ENCODE results near the gene AKAP13.
A peak's percentile ranks its signal among the peaks of the same experiment; 100 is the strongest.

Gene AKAP13

DNA sequence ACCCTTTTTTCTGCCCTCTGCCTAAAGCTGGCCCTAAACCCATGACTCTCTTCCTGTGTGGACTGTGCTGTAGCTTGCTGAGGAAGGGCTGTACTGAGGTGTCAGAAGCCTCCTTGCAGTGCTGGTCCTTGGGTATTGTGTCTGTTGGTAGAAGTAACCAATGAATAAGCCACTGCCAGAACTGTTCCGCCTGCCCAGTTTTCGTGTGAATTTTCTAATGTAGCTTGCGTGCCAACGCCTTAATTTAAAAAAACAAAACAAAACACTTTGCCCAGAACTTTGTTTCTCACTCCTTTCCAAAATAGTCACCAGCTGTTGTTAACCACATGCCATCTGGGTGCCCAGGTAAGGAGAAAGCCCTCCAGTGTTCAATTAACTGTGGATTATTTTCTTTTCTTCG, 312.5 kb downstream of the AKAP13 start:
- Histone ChIP-seq H3K4me3 (ENCODE audit: low read depth in 1 of 2, low read length in 1 of 2) (no peak overlapping the region), H3K27me3 (no peaks in the 10 kb centered on the region), H3K27ac (peak overlapping the region; percentile 61), H3K36me3 (peaks cover 76% of the 10 kb centered on the region), H3K4me1 (ENCODE audit: control insufficient read depth in 1 of 2, insufficient read depth in 1 of 2, low read depth in 1 of 2, low read length in 1 of 2) (peaks cover 41 to 57% of the 10 kb centered on the region in 2 experiments), H3K9me3 (no peaks in the 10 kb centered on the region)
- TF ChIP-seq, protein P1, sequence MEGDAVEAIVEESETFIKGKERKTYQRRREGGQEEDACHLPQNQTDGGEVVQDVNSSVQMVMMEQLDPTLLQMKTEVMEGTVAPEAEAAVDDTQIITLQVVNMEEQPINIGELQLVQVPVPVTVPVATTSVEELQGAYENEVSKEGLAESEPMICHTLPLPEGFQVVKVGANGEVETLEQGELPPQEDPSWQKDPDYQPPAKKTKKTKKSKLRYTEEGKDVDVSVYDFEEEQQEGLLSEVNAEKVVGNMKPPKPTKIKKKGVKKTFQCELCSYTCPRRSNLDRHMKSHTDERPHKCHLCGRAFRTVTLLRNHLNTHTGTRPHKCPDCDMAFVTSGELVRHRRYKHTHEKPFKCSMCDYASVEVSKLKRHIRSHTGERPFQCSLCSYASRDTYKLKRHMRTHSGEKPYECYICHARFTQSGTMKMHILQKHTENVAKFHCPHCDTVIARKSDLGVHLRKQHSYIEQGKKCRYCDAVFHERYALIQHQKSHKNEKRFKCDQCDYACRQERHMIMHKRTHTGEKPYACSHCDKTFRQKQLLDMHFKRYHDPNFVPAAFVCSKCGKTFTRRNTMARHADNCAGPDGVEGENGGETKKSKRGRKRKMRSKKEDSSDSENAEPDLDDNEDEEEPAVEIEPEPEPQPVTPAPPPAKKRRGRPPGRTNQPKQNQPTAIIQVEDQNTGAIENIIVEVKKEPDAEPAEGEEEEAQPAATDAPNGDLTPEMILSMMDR (IDR thresholded peaks at IDR 0.05): no peak

DNA sequence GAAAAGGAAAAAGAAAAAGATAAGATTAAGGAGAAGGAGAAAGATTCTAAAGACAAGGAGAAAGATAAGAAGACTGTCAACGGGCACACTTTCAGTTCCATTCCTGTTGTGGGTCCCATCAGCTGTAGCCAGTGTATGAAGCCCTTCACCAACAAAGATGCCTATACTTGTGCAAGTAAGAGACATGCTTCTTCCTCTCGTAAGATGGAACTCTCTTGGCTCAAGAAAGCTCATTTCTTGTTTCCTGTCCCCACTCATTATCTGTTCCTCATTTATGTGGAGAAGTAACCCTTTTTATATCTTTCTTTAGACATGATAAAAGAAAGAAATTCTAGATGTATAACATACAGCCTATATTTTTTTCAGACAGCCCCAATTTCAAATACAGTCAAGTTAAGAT, 312.9 kb downstream of the AKAP13 start:
- Histone ChIP-seq H3K27ac (peak overlapping the region; percentile 61), H3K9me3 (no peaks in the 10 kb centered on the region), H3K4me1 (ENCODE audit: control insufficient read depth in 1 of 2, insufficient read depth in 1 of 2, low read depth in 1 of 2, low read length in 1 of 2) (peaks cover 41 to 55% of the 10 kb centered on the region in 2 experiments), H3K36me3 (peaks cover 78% of the 10 kb centered on the region), H3K27me3 (no peaks in the 10 kb centered on the region), H3K4me3 (ENCODE audit: low read depth in 1 of 2, low read length in 1 of 2) (no peak overlapping the region)
- TF ChIP-seq, protein P1 (IDR thresholded peaks at IDR 0.05): no peak

DNA sequence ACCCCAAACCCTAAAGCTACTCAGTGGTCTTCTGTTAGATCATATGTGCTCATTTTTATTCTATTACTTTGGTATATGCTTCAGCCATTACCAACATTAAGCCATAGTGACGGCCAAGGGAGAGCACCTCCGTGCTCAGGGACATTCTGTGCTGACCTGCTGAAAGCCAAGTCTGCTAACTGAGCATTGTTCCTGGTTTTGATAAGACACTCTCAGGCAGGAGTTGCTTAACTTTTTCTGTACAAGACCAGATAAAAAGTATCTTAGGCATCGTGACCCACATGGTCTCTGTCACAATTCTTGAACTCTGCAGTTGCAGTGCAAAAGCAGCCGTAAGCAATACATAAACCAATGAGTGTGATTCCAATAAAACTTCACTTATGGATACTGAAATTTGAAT, 313.7 kb downstream of the AKAP13 start:
- TF ChIP-seq, protein P1 (IDR thresholded peaks at IDR 0.05): no peak
- peaks cover 82% of the 10 kb centered on the region for H3K36me3 ChIP-seq
- no peaks in the 10 kb centered on the region for H3K27me3 ChIP-seq
- peaks cover 34 to 47% of the 10 kb centered on the region in 2 experiments for H3K4me1 ChIP-seq (ENCODE audit: control insufficient read depth in 1 of 2, insufficient read depth in 1 of 2, low read depth in 1 of 2, low read length in 1 of 2)
- H3K4me3 ChIP-seq (ENCODE audit: low read depth in 1 of 2, low read length in 1 of 2): no peak overlapping the region
- no peaks in the 10 kb centered on the region for H3K9me3 ChIP-seq
- H3K27ac ChIP-seq: peak overlapping the region; percentile 61

DNA sequence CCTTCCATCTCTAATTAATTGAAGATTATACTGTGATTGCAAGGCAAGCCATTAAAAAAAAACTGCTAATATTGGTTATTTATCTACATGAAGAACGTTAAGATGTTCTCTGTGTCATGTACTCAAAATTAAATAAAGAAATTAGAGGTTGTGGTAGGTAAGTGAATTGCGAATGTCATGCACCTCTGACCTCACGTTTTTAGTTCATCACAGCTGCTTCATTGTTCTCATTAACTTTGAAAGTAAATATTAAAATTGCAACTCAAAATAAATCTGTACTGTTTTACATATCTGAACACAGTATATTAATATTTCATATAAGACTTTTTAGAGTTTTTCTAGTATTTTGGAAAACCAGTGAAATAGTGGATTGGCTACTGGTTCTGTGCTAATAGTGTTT, 320.4 kb downstream of the AKAP13 start:
- no peaks in the 10 kb centered on the region for H3K9me3 ChIP-seq
- peaks cover 75% of the 10 kb centered on the region for H3K36me3 ChIP-seq
- TF ChIP-seq, protein P1 (IDR thresholded peaks at IDR 0.05): no peak
- no peaks in the 10 kb centered on the region for H3K27me3 ChIP-seq
- H3K27ac ChIP-seq: peak overlapping the region; percentile 7
- no peak overlapping the region for H3K4me3 ChIP-seq (ENCODE audit: low read depth in 1 of 2, low read length in 1 of 2)
- H3K4me1 ChIP-seq (ENCODE audit: control insufficient read depth in 1 of 2, insufficient read depth in 1 of 2, low read depth in 1 of 2, low read length in 1 of 2): peaks cover 12 to 19% of the 10 kb centered on the region in 2 experiments

DNA sequence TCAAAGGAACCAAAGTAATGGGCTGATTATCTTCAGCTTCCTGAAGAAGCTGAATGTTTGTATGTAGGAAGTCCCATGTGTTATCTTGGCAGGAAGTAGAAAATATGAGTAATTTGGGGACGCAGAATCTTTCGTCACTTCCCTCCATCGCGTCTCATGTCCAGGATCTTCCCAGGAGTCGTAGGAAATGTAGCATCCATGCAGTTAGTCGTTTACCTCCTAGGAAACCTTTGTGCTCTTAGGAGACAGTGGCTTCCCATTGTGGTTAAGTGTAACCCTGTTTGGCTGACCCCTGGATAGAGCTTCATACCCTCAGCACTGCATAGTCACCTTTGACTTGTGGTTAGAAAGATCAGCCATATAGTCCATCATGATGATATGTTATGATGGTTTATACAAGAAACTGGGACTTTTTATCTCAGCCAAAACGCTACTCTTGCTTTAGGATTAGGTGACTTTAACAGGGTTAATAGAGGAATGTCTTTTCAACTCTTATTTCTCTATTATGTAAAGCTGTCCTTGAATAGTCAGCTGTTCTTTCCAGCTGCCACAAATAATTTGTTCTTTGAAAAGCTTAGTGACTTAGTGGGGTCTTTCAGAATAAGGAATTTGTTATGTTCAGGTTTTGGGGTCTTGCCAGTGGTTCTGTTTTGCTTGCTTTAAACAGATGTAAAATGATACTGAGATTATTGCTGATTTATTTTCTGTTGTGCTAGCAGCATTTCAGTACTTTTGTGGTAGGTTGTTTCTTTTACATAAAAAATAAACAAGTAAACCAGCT, 322.1 kb downstream of the AKAP13 start:
- H3K9me3 ChIP-seq: no peaks in the 10 kb centered on the region
- TF ChIP-seq, protein P1 (IDR thresholded peaks at IDR 0.05): no peak
- peaks cover 21 to 31% of the 10 kb centered on the region in 2 experiments for H3K4me1 ChIP-seq (ENCODE audit: control insufficient read depth in 1 of 2, insufficient read depth in 1 of 2, low read depth in 1 of 2, low read length in 1 of 2)
- peak overlapping the region; percentile 72 for H3K27ac ChIP-seq
- peaks cover 66% of the 10 kb centered on the region for H3K36me3 ChIP-seq
- H3K27me3 ChIP-seq: no peaks in the 10 kb centered on the region
- H3K4me3 ChIP-seq (ENCODE audit: low read depth in 1 of 2, low read length in 1 of 2): no peak overlapping the region
